ENCODE data around the gene LRRC73.

LRRC73 gene

DNA sequence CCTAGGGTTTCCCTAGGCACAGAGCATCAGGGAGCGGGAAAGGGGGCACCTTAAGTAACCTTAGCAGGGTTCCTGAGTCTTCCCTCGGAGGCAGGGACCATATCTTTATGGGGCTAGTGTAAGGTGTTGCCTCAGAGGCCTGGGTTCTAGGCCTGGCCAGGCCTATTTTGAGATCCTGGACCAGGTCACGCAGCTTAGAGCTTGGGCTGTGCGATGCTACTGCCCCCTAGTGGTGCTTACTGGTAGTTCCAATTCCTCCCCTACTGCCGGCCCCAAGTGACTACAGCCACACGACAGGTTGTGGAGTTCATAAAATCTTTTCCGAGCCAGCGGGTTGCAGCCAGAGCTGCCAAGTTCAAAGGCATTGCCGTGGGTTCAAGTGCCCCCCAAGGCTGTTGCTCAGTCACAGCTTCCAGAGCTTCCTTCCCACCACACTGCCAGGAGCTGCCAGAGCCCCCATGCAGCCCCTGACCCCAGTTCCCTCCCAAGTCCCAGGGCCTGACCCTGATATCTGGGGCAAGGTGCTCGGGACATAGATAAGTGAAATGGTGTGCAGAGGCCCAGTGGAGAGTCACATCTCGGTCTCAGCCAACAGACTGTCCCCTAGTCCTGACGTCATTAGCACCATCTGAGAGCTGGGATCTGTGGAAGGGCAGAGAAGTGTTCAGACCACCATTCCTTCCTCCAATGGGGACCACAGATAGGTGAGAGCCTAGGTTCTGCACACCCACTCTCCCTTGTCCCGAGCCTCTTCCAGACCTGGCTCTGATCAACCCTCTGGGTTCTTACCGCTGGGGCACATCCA is 3.3 kb downstream of the LRRC73 start:
- POLR2A ChIA-PET, result interaction anchor here (0.5 to 1.5 kb wide), 4 partner anchors 10 to 80 kb away, joined by 3 to 4 read pairs (median 4); partner anchors contain the start of genes ABCC10, POLR1C and YIPF3
- DNase-seq (ENCODE audit: low read depth, low spot score), result peak; percentile 33
- CTCF ChIA-PET, result interaction anchor here (0.6 to 13.3 kb wide), 45 partner anchors 9 to 595 kb away, joined by 3 to 337 read pairs (median 7); partner anchors contain the start of genes ABCC10, DLK2, DNPH1 and POLR1C
- peak; percentile 92 for TF ChIP-seq CTCF (IDR thresholded peaks at IDR 0.05; ENCODE audit: insufficient read depth, low read length, missing control alignments)
- no peak overlapping the region for H3K4me3 ChIP-seq (ENCODE audit: low read depth, low read length)

- no peak for DNase-seq (ENCODE audit: low read depth, low spot score)
- no peak overlapping the region for H3K4me3 ChIP-seq (ENCODE audit: low read depth, low read length)
- ChIA-PET POLR2A (interaction anchor here (0.5 to 1.5 kb wide), 2 partner anchors 13 to 79 kb away, joined by 3 to 4 read pairs; partner anchors contain the start of gene ABCC10), CTCF (interaction anchor here (0.6 to 13.3 kb wide), 36 partner anchors 10 to 573 kb away, joined by 3 to 337 read pairs (median 8); partner anchors contain the start of genes ABCC10, DLK2, DNPH1 and POLR1C)
- TF ChIP-seq CTCF (IDR thresholded peaks at IDR 0.05; ENCODE audit: insufficient read depth, low read length, missing control alignments), result no peak
These were observed 4.0 kb downstream of the LRRC73 start for GRCh38 chr6:43506171-43506570.

GRCh38 chr6:43505718-43506117 is 4.4 kb downstream of the LRRC73 start:
- no peak for DNase-seq (ENCODE audit: low read depth, low spot score)
- H3K4me3 ChIP-seq (ENCODE audit: low read depth, low read length), result no peak overlapping the region
- CTCF ChIA-PET, result interaction anchor here (0.7 to 13.3 kb wide), 29 partner anchors 10 to 573 kb away, joined by 3 to 337 read pairs (median 9); partner anchors contain the start of genes ABCC10, DLK2, DNPH1 and POLR1C
- POLR2A ChIA-PET, result no interaction called here
- no peak for TF ChIP-seq CTCF (IDR thresholded peaks at IDR 0.05; ENCODE audit: insufficient read depth, low read length, missing control alignments)

DNA sequence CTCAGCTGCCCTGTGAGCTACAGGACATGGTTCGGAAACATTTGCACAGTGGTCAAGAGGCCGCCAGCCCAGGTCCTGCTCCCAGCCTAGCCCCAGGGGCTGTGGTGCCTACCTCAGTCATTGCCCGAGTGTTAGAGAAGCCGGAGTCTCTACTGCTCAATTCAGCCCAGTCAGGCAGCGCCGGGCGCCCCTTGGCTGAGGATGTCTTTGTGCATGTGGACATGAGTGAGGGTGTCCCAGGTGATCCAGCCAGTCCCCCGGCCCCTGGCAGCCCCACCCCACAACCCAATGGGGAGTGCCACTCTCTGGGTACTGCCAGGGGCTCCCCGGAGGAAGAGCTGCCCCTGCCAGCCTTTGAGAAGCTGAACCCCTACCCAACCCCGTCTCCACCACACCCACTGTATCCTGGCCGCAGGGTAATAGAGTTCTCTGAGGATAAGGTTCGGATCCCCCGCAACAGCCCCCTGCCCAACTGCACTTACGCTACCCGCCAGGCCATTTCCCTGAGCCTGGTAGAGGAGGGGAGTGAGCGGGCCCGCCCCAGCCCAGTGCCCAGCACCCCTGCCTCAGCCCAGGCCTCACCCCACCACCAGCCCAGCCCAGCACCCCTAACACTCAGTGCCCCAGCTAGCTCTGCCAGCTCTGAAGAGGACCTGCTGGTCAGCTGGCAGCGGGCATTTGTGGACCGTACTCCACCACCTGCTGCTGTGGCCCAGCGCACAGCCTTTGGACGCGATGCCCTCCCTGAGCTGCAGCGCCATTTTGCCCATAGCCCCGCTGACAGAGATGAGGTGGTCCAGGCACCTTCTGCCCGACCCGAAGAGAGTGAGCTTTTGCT is 5.2 kb downstream of the LRRC73 start:
- no peak for TF ChIP-seq CTCF (IDR thresholded peaks at IDR 0.05; ENCODE audit: insufficient read depth, low read length, missing control alignments)
- ChIA-PET POLR2A (no interaction called here), CTCF (interaction anchor here (1.2 to 13.3 kb wide), 13 partner anchors 11 to 275 kb away, joined by 4 to 337 read pairs (median 27); partner anchors contain the start of genes ABCC10, DLK2, DNPH1 and POLR1C)
- H3K4me3 ChIP-seq (ENCODE audit: low read depth, low read length), result no peak overlapping the region
- no peak for DNase-seq (ENCODE audit: low read depth, low spot score)

GRCh38 chr6:43503443-43503842 is 6.7 kb downstream of the LRRC73 start:
- ChIA-PET POLR2A (interaction anchor here (0.6 kb wide), 1 partner anchor 43 kb away, joined by 3 read pairs; no protein-coding TSS in a partner anchor), CTCF (interaction anchor here (0.6 to 13.3 kb wide), 8 partner anchors 9 to 286 kb away, joined by 3 to 337 read pairs (median 4); partner anchors contain the start of genes DLK2 and DNPH1)
- no peak for TF ChIP-seq CTCF (IDR thresholded peaks at IDR 0.05; ENCODE audit: insufficient read depth, low read length, missing control alignments)
- no peak overlapping the region for H3K4me3 ChIP-seq (ENCODE audit: low read depth, low read length)
- DNase-seq (ENCODE audit: low read depth, low spot score), result no peak

Data from AG04449 (cell line).